ENCODE measurements around the gene UBE3D. TPM values are rescaled to one million over a fixed set of nuclear protein-coding genes. Genes with fewer than 3 reads are reported as not detected.
"Not testable (repeated sequence)": the region's sequence is repeated elsewhere in the genome, so short reads cannot be mapped to it uniquely, and the experiment has no call there.

UBE3D gene
- total and polyA plus RNA-seq, 4 experiments from 2014 or later: 4.3 to 7.3 (median 6.0) TPM

DNA sequence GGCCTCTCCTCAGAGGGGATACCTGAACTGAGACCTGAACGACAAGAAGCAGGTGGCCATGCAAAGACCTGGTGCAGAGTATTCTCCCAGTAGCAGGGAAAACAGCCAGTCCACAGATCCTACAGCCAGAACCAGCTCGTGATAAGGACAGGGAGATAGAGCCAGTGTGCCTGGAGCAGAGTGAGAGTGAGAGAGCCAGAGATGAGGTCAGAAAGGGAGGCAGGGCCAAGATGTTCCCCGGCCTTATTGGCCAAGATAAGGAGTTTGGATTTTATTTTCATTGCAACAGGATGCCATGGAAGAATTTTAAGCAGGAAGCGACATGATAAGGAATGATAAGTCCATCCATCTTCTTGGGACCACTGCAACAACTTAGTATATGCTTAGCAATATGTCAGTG is 111.8 kb downstream of the UBE3D start:
- Mint-ChIP-seq H3K27me3 (no peaks in the 10 kb centered on the region), H3K36me3 (peaks cover 35 to 46% of the 10 kb centered on the region in 2 donors), H3K4me3 (no peak overlapping the region), H3K27ac (no peak overlapping the region), H3K9me3 (peaks cover 0 to 7% (median 0%) of the 10 kb centered on the region in 8 donors), H3K4me1 (no peaks in the 10 kb centered on the region)
- DNase-seq: no peak
- Histone ChIP-seq H3K4me3 (ENCODE audit: low read length in 2 of 2) (no peak overlapping the region), H3K27ac (ENCODE audit: low read depth, low read length) (no peak overlapping the region), H3K9me3 (ENCODE audit: control insufficient read depth in 1 of 2, low read length in 2 of 2) (no peaks in the 10 kb centered on the region), H3K4me1 (ENCODE audit: insufficient read depth, low read length) (no peaks in the 10 kb centered on the region), H3K27me3 (ENCODE audit: insufficient read depth, low read length) (no peaks in the 10 kb centered on the region), H3K36me3 (ENCODE audit: insufficient read depth, low read length) (no peaks in the 10 kb centered on the region)
- CTCF ChIA-PET (ENCODE audit: partially characterized antibody): interaction anchor here (0.6 kb wide), 1 partner anchor 11 kb away, joined by 3 read pairs; no protein-coding TSS in a partner anchor
- intact Hi-C loops (cut with micrococcal nuclease): no loop called here
- POLR2A ChIA-PET (ENCODE audit: partially characterized antibody): no interaction called here

DNA sequence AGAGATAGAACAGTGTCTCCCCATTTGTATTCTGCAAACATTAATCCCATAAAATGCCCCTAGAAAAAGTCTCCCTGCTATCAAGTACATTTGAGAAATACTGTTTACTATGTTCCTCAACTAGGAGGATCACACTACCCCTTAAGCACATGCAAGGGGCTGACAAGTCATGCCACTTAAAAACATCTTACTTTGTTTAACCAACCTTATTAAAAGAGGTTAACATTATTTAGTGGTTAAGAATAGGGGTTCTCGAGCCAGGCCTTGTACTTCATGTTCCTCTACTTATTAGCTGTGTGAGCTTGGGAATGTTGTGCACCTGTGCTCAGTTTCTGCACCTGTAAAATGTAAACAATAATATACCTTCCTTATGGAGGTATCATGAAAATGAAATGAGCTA is 113.7 kb downstream of the UBE3D start:
- peaks cover 37 to 48% of the 10 kb centered on the region in 2 donors for H3K36me3 Mint-ChIP-seq
- POLR2A ChIA-PET (ENCODE audit: partially characterized antibody): no interaction called here

DNA sequence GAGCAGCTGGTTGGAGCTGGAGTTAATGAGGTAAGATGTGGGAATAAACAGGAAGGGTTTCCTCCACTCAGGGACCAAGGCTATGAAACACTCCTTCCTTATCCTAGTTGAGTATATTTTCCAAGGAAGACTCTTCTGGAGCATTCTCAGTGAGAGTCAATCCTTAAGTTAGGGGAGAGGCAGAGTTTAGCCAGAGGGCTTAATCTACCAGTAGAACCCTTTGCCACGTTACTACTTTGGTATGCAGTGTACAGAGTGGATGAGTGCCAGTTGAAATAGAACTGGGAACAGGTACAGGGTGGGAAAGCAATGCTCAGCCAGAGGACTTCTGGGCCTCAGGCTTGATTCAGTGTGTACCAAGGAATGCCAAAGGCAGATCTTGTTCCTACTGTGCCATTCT is 114.3 kb downstream of the UBE3D start:
- Histone ChIP-seq H3K4me1 (ENCODE audit: insufficient read depth, low read length) (no peaks in the 10 kb centered on the region), H3K27me3 (ENCODE audit: insufficient read depth, low read length) (no peaks in the 10 kb centered on the region), H3K36me3 (ENCODE audit: insufficient read depth, low read length) (no peaks in the 10 kb centered on the region), H3K4me3 (ENCODE audit: low read length in 2 of 2) (no peak overlapping the region), H3K27ac (ENCODE audit: low read depth, low read length) (no peak overlapping the region), H3K9me3 (ENCODE audit: control insufficient read depth in 1 of 2, low read length in 2 of 2) (no peaks in the 10 kb centered on the region)
- peaks cover 0 to 9% (median 0%) of the 10 kb centered on the region in 8 donors for H3K9me3 Mint-ChIP-seq
- DNase-seq: no peak
- H3K27ac Mint-ChIP-seq: no peak overlapping the region
- ChIA-PET CTCF (ENCODE audit: partially characterized antibody) (no interaction called here), POLR2A (ENCODE audit: partially characterized antibody) (no interaction called here)
- H3K36me3 Mint-ChIP-seq: peaks cover 35 to 51% of the 10 kb centered on the region in 2 donors
- intact Hi-C loops (cut with micrococcal nuclease): no loop called here
- H3K4me3 Mint-ChIP-seq: no peak overlapping the region
- H3K4me1 Mint-ChIP-seq: peaks cover 0 to 5% (median 4%) of the 10 kb centered on the region in 4 donors
- H3K27me3 Mint-ChIP-seq: no peaks in the 10 kb centered on the region

More for the DNA sequence above, 113.7 kb downstream of the UBE3D start:
- H3K9me3 ChIP-seq (ENCODE audit: control insufficient read depth in 1 of 2, low read length in 2 of 2): no peaks in the 10 kb centered on the region
- no peak for DNase-seq
- intact Hi-C loops (cut with micrococcal nuclease): no loop called here
- H3K4me1 ChIP-seq (ENCODE audit: insufficient read depth, low read length): no peaks in the 10 kb centered on the region
- Mint-ChIP-seq H3K4me3 (no peak overlapping the region), H3K9me3 (peaks cover 0 to 9% (median 0%) of the 10 kb centered on the region in 8 donors), H3K4me1 (peaks cover 0 to 2% (median 1%) of the 10 kb centered on the region in 4 donors), H3K27me3 (no peaks in the 10 kb centered on the region), H3K27ac (no peak overlapping the region)
- no peak overlapping the region for H3K27ac ChIP-seq (ENCODE audit: low read depth, low read length)
- CTCF ChIA-PET (ENCODE audit: partially characterized antibody): no interaction called here
- H3K4me3 ChIP-seq (ENCODE audit: low read length in 2 of 2): no peak overlapping the region
- H3K36me3 ChIP-seq (ENCODE audit: insufficient read depth, low read length): no peaks in the 10 kb centered on the region
- H3K27me3 ChIP-seq (ENCODE audit: insufficient read depth, low read length): no peaks in the 10 kb centered on the region

DNA sequence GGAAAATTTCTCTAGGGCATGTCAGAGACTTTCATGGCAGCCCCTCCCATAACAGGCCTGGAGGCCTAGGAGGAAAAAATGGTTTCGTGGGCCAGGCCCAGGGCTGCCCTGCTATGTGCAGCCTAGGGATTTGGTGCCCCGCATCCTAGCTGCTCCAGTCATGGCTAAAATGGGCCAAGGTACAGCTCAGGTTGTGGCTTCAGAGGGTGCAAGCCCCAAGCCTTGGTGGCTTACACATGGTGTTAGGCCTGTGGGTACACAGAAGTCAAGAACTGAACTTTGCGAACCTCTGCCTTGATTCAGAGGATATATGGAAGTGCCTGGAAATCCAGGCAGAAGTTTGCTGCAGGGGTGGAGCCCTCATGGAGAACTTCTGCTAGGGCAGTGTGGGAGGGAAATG is 134.7 kb downstream of the UBE3D start:
- Mint-ChIP-seq H3K36me3 (peaks cover 46 to 70% of the 10 kb centered on the region in 2 donors), H3K9me3 (peaks cover 8 to 51% (median 35%) of the 10 kb centered on the region in 8 donors)
- H3K27ac ChIP-seq (ENCODE audit: low read depth, low read length); CTCF ChIA-PET (ENCODE audit: partially characterized antibody); H3K9me3 ChIP-seq (ENCODE audit: control insufficient read depth in 1 of 2, low read length in 2 of 2); H3K4me3 Mint-ChIP-seq; H3K4me1 Mint-ChIP-seq; intact Hi-C loops (cut with micrococcal nuclease); H3K27me3 ChIP-seq (ENCODE audit: insufficient read depth, low read length); POLR2A ChIA-PET (ENCODE audit: partially characterized antibody); H3K4me1 ChIP-seq (ENCODE audit: insufficient read depth, low read length); H3K4me3 ChIP-seq (ENCODE audit: low read length in 2 of 2); H3K27me3 Mint-ChIP-seq; H3K27ac Mint-ChIP-seq; H3K36me3 ChIP-seq (ENCODE audit: insufficient read depth, low read length); DNase-seq: not testable (repeated sequence)

DNA sequence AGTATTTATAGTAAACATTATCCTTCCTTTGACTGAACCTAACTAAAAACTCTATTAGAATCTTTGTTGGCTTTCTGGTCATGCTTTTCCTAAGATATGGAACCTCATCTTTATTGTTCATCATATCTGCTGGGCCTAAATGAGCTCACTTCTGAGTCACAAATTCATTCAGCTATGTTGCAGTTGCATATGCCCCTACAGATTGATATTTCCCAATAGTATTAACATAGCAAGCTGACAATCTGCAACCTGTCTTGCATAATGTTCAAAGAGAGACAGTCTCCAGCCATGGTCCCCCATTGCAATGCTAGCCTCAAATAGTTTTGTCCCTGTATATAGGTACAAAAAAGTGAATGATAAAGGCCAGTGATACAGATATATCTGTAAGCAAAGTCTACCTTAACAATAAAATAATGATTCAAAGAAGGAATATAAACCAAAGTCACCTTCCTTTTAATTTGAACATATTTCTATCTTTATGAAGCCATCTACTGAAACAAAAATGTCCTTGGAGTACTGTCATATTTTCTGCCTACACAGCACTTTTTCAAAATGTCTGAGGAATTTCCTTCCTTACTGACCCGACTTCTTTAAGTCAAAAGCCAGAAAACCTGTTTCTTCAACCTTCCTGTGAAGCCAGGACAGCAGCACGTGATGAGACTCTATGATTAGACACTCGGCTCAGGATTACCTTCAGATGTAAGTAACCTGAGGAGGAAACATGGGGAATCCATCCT is 140.7 kb downstream of the UBE3D start:
- no peaks in the 10 kb centered on the region for H3K4me1 ChIP-seq (ENCODE audit: insufficient read depth, low read length)
- Mint-ChIP-seq H3K4me1 (no peaks in the 10 kb centered on the region), H3K36me3 (peaks cover 23 to 39% of the 10 kb centered on the region in 2 donors), H3K9me3 (peaks cover 0 to 6% (median 2%) of the 10 kb centered on the region in 8 donors), H3K4me3 (no peak overlapping the region), H3K27ac (no peak overlapping the region), H3K27me3 (no peaks in the 10 kb centered on the region)
- no peak overlapping the region for H3K4me3 ChIP-seq (ENCODE audit: low read length in 2 of 2)
- ChIA-PET POLR2A (ENCODE audit: partially characterized antibody) (no interaction called here), CTCF (ENCODE audit: partially characterized antibody) (no interaction called here)
- no peak overlapping the region for H3K27ac ChIP-seq (ENCODE audit: low read depth, low read length)
- DNase-seq: no peak
- H3K27me3 ChIP-seq (ENCODE audit: insufficient read depth, low read length): no peaks in the 10 kb centered on the region
- H3K36me3 ChIP-seq (ENCODE audit: insufficient read depth, low read length): no peaks in the 10 kb centered on the region
- intact Hi-C loops (cut with micrococcal nuclease): no loop called here
- no peaks in the 10 kb centered on the region for H3K9me3 ChIP-seq (ENCODE audit: control insufficient read depth in 1 of 2, low read length in 2 of 2)

DNA sequence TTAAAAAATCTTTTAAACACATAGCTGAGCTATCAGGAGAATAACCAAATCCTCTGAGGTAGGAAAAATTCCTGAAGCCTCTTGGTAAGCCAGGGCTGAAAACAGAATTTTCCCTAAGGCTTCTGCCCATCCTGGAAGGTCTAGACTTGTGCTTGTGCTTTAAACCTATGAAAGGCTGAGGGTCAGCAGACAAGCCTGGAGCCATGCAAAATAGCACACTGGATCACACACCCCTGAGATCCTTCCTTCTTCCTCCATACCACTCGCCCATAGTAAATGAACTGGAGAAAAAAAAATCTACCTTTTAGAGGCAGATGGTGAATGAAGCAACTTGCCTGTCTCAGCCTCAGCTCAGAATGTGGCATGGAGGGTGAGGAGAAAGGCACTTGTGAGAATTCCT is 144.4 kb downstream of the UBE3D start:
- peaks cover 3 to 9% (median 5%) of the 10 kb centered on the region in 8 donors for H3K9me3 Mint-ChIP-seq
- no peaks in the 10 kb centered on the region for H3K27me3 ChIP-seq (ENCODE audit: insufficient read depth, low read length)
- POLR2A ChIA-PET (ENCODE audit: partially characterized antibody): no interaction called here
- no peaks in the 10 kb centered on the region for H3K4me1 Mint-ChIP-seq
- H3K4me1 ChIP-seq (ENCODE audit: insufficient read depth, low read length): no peaks in the 10 kb centered on the region
- intact Hi-C loops (cut with micrococcal nuclease): no loop called here
- no peaks in the 10 kb centered on the region for H3K27me3 Mint-ChIP-seq
- peaks cover 18 to 40% of the 10 kb centered on the region in 2 donors for H3K36me3 Mint-ChIP-seq
- CTCF ChIA-PET (ENCODE audit: partially characterized antibody): no interaction called here
- H3K4me3 ChIP-seq (ENCODE audit: low read length in 2 of 2): no peak overlapping the region
- no peak for DNase-seq
- no peaks in the 10 kb centered on the region for H3K36me3 ChIP-seq (ENCODE audit: insufficient read depth, low read length)
- H3K27ac ChIP-seq (ENCODE audit: low read depth, low read length): no peak overlapping the region
- no peaks in the 10 kb centered on the region for H3K9me3 ChIP-seq (ENCODE audit: control insufficient read depth in 1 of 2, low read length in 2 of 2)
- no peak overlapping the region for H3K4me3 Mint-ChIP-seq
- no peak overlapping the region for H3K27ac Mint-ChIP-seq

DNA sequence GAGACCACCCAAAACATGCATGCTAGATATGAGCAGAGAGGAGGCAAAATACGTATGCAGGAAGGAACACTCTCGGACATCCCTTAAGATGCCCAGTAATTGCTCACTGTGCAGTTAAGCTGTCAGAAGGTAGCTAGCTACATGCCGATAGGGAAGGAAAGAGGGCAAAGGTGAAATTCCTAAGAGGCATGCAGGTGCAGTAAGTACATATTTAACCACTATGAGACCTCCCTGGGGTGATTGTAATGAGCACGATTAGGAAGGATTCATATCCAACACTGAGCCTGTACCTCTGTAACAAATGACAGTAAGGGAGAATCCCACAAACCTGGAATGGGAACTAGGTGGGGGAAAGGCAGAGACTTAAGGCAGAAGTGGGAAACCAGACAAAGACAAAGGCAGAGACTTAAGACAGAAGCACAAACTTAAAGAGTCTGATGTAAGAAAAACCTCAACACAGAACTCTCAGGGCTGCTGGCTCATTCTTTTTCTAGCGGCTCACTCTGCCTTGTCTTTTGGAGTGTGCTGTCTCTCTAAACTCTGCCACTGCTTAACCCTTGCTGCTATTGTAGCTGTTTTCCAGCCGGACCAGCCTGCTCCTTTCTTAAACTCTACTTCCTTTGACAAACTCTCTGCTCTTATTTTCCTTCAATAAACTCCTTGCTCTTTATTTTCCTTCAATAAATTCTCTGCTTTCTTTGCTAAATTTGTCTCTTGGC is 148.1 kb downstream of the UBE3D start:
- Histone ChIP-seq H3K27me3 (ENCODE audit: insufficient read depth, low read length) (no peaks in the 10 kb centered on the region), H3K4me1 (ENCODE audit: insufficient read depth, low read length) (no peaks in the 10 kb centered on the region), H3K9me3 (ENCODE audit: control insufficient read depth in 1 of 2, low read length in 2 of 2) (no peaks in the 10 kb centered on the region), H3K27ac (ENCODE audit: low read depth, low read length) (no peak overlapping the region), H3K4me3 (ENCODE audit: low read length in 2 of 2) (no peak overlapping the region), H3K36me3 (ENCODE audit: insufficient read depth, low read length) (no peaks in the 10 kb centered on the region)
- Mint-ChIP-seq H3K9me3 (peaks cover 3 to 7% (median 5%) of the 10 kb centered on the region in 8 donors), H3K4me3 (no peak overlapping the region), H3K4me1 (no peaks in the 10 kb centered on the region), H3K27ac (no peak overlapping the region), H3K36me3 (peaks cover 15 to 51% of the 10 kb centered on the region in 2 donors), H3K27me3 (no peaks in the 10 kb centered on the region)
- DNase-seq: no peak
- ChIA-PET POLR2A (ENCODE audit: partially characterized antibody) (no interaction called here), CTCF (ENCODE audit: partially characterized antibody) (no interaction called here)
- intact Hi-C loops (cut with micrococcal nuclease): no loop called here

All from CD4-positive, alpha-beta memory T cell (primary cell).